DMS114 treated with DMSO at 0.1 percent for 48 hours (cell line): ENCODE data around the gene LRRC8B.

Source experiments
- DNase-seq: peaks from one replicate; lab custom pipeline; 2025; ENCODE audit not compliant: unreplicated experiment; lab: John Stamatoyannopoulos, UW

The LRRC8B gene

GRCh38 chr1:89546082-89546889, 21.7 kb downstream of the LRRC8B start:
- DNase-seq, result no peak

GRCh38 chr1:89546934-89547562, 22.4 kb downstream of the LRRC8B start:
- no peak for DNase-seq

DNA sequence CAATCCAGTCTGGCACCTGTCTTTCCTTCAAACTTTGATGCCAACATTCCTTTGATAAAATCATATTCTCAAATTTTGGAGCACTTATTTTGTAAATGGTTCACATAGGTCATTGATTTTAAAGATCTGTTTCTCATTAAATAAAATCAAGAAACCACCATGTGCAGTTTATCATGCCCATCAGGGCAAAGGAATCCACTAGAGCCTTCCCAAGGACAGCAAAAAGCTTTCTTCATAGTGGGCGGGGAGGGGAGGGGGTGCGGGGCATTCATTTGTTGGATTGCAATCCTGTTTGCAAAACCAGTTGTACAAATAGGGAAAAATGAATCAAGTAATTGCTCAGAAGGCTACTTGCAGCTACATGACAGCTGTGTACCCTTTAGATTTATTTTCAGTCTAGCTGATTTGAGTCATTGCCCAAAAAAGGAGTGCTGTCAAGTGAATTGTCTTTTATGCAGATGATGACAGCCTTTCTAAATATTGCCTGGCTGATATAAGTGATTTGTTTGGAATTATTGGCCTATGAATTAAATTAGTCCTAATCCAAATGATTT, 23.0 kb downstream of the LRRC8B start:
- no peak for DNase-seq

DNA sequence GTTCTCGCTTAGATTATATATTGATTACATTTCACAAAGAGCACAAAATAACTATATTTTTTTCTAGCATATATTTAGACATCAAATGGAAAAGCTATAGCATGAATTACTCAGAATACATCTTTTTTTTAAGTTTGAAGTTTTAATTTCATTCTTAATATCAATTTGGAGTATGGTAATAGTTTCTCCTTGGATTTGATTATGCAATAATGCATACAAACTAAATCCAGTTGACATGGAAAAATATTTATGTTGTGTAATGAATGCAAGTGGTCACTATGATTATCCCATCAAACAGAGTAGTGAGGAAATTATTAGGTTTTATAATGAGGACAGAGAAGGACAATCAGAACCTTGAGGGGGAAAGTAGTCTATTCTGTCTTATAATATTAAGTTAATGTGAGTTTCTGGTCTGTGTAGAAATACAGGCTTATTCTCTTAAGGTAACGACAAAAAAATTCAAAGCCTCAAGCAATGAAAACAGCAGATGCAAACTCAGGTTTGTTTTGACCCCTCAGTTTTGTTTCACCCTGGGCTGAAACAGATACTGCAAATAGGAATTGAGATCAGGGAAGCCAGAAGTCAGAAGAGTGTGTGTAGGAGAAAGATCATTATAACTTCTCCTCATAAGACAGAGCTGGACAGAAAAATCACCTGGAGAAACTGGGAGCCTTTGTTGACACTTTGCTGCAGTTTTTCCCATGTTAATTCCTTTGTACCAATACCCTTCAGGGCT, 23.7 kb downstream of the LRRC8B start:
- no peak for DNase-seq

DNA sequence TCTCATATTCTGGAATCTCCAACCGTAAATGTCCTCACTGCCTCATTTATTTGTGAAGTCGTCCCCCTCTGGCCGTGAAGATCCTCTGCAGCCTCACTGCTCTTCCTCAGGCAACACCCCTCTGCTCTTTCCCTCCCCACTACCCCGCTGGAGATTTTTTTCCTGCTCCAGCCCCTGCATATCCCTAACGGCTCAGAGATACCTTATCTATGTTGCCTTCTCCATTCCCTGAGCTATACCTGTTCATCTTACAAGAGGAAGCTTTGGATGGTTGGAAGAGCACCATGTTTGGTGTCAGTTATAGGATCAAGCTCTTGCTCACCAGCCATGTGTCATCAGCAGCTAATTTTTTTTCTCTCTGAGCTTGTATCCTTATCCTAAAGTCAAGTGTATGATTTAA, 26.4 kb downstream of the LRRC8B start:
- DNase-seq, result no peak

GRCh38 chr1:89552471-89553081, 27.9 kb downstream of the LRRC8B start:
- no peak for DNase-seq

DNA sequence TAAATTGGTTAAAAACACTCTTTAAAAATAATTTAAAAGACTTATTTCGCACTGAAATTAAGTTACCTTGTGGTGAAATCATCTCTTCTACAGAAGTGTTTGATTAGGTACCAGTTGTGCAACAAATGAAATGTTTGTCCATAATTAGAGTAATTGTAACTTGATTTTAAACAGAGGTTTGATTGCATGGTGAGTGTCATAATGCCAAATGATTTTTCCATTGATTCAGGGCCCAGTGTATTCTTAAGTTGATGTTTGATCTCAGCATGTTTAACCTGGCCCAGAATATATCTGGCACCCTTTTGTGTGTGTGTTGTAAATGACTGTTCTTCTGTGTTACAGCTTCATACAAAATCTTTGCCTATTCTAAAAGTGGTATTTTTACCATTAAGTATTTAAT, 28.5 kb downstream of the LRRC8B start:
- no peak for DNase-seq

DNA sequence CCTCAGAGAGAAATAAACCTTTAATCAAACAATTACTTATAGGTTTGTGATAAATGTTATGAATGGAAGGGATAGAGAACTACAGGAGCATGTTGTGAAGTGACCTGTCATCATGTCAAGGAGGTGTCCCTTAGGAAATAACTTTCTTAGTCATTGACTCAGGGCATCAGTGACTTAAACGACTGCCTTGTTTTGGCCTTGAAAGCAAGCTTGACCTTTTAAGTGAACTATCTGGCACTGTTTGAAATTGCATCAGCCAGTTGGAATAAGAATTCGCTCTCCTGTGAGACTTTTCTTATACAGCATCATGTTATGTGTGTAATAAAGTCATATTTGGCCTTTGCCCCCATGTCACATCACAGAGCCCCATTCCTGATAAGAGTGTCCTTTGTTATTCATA, 30.9 kb downstream of the LRRC8B start:
- DNase-seq, result no peak

GRCh38 chr1:89556726-89557444, 32.3 kb downstream of the LRRC8B start:
- no peak for DNase-seq

DNA sequence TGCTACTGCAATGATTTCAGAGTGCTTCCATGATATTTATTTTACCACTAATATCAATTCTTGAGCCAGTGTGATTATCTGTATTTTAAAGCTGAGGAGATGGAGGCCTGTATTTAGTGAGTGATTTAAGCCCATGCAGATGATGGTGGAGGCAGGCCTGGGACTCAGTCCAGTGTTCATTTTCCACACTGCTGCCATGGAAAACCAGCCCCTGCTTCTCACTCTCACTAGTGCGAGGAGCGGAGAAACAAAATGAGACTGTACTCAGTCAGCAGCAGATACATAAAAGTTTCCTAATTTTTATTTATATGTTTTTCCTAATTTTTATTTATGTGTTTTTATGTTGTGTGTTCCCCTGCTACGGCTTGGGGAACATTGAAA, 32.8 kb downstream of the LRRC8B start:
- no peak for DNase-seq

DNA sequence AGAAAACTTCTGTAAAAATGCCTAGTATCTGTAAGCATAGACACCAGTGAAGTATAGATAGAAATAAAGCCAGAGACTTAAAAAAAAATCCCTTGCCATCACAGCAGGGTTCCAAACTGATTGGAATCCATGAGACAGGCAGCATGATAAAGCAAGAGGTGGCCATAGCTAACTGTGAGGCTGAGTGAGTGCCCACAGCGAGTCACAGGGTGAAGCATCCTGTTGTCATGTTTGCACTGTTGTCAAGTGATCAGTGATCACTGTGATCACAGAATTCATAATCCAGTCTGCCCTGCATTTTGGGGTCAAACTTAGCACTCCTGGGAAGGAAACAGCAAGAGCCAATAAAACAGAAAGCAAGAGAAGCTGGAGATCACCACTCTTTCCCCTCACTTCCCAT, 33.3 kb downstream of the LRRC8B start:
- no peak for DNase-seq

DNA sequence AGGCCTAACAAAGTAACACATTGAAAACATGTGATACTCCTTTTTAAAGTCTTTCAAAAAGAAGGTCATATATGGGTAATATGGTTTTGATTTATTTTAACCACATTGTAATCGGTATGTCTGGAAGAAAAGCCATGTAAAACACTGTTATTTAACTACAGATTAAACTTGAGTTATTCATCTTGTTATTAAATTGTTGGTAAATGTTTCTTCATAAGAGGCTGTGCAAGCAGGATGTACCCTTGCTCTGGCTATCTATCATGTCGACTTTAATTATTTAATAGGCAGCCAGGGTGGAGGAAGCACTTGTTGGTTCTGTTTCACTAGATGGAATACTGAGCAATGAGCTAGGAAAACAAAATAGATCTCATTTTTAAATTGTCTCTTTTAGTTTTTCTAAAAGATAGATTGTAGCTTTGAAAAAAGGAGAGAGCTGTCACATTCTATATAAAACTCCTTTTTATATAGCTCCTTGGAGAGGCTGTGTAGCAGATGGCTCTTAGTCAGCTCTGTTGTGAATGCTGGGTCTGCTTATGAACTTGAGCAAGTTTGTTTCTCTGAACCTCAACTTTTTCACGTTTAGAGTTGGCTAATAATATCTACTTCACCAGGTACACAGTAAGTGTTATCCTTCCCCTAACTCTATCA, 39.5 kb downstream of the LRRC8B start:
- no peak for DNase-seq

- DNase-seq, result no peak
Measured at GRCh38 chr1:89565521-89565920, 40.9 kb downstream of the LRRC8B start.

- DNase-seq, result no peak
Measured at GRCh38 chr1:89566761-89567174, 42.1 kb downstream of the LRRC8B start.

DNA sequence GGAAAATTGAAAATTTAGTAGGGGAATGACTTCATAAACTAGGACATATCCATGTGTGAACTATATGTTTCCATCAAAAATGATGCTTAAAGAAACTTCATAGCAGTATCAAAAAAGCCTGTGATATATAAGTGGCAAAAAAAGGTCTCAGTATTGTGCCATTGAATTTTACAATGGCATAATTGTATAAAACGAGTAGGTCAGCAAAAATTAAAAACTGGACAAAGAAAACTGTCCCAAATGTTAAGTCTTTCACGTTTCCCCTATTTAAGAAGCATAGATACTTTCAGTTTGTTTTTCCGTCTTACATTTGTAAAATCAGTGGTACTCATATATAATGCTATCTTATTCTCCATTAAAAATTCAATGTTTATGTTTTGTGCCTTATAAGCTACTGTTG, 43.2 kb downstream of the LRRC8B start:
- no peak for DNase-seq

GRCh38 chr1:89573410-89573809, 48.8 kb downstream of the LRRC8B start:
- no peak for DNase-seq

DNA sequence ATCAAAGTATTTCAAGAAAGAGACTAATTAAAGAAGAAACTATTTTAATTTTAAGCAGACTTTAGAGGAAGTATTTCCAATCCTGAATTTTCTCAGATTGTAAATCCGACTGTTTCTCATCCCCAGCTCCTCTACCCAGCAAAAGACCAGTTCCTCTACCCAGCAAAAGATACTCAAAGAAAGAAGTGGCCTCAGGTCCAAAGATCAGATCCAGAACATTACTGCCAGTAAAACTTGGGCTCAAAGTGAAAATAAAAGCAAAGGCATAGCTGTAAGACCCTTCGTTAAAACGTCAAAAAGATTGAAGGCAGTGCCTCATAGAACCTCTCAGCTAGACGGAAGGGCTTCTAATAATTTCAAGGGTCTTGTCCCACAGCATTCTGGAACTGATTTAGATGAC, 50.0 kb downstream of the LRRC8B start:
- DNase-seq, result no peak

- no peak for DNase-seq
Measured at GRCh38 chr1:89575207-89575606, 50.6 kb downstream of the LRRC8B start.

- no peak for DNase-seq
Measured at GRCh38 chr1:89576013-89576412, 51.4 kb downstream of the LRRC8B start.

GRCh38 chr1:89578151-89578550, 53.5 kb downstream of the LRRC8B start:
- no peak for DNase-seq
